HG03469 (cell line): ENCODE data around the gene KCNMA1.

Source experiments
- ATAC-seq: cut with Tn5 transposase; IDR thresholded peaks from one replicate; pipeline ENCODE4 v1.9.1; 2021; ENCODE audit warnings: mild to moderate bottlenecking, moderate library complexity, moderate number of reproducible peaks; ENCODE audit not compliant: unreplicated experiment

Gene KCNMA1

GRCh38 chr10:77563638-77564270, 73.9 kb downstream of the KCNMA1 start:
- ATAC-seq = no peak

- ATAC-seq = no peak
Measured at GRCh38 chr10:77562742-77563141, 74.9 kb downstream of the KCNMA1 start.

- ATAC-seq = no peak
Measured at GRCh38 chr10:77561991-77562390, 75.6 kb downstream of the KCNMA1 start.

GRCh38 chr10:77560471-77560870, 77.1 kb downstream of the KCNMA1 start:
- no peak for ATAC-seq

- no peak for ATAC-seq
Measured at GRCh38 chr10:77560052-77560451, 77.6 kb downstream of the KCNMA1 start.

- ATAC-seq = no peak
Measured at GRCh38 chr10:77556990-77557601, 80.5 kb downstream of the KCNMA1 start.

GRCh38 chr10:77555591-77556212, 81.9 kb downstream of the KCNMA1 start:
- no peak for ATAC-seq

GRCh38 chr10:77554996-77555397, 82.6 kb downstream of the KCNMA1 start:
- ATAC-seq = no peak

GRCh38 chr10:77553966-77554365, 83.6 kb downstream of the KCNMA1 start:
- ATAC-seq = no peak

- ATAC-seq = no peak
Measured at GRCh38 chr10:77553311-77553710, 84.3 kb downstream of the KCNMA1 start.

GRCh38 chr10:77552252-77552651, 85.4 kb downstream of the KCNMA1 start:
- no peak for ATAC-seq

- no peak for ATAC-seq
Measured at GRCh38 chr10:77550378-77550777, 87.2 kb downstream of the KCNMA1 start.

GRCh38 chr10:77548671-77549070, 88.9 kb downstream of the KCNMA1 start:
- no peak for ATAC-seq

- ATAC-seq = no peak
Measured at GRCh38 chr10:77548157-77548556, 89.5 kb downstream of the KCNMA1 start.

- ATAC-seq = no peak
Measured at GRCh38 chr10:77547307-77548050, 90.1 kb downstream of the KCNMA1 start.

- ATAC-seq = no peak
Measured at GRCh38 chr10:77546042-77546441, 91.6 kb downstream of the KCNMA1 start.

GRCh38 chr10:77545585-77545984, 92.0 kb downstream of the KCNMA1 start:
- no peak for ATAC-seq

- no peak for ATAC-seq
Measured at GRCh38 chr10:77544617-77545016, 93.0 kb downstream of the KCNMA1 start.

GRCh38 chr10:77542710-77543259, 94.8 kb downstream of the KCNMA1 start:
- no peak for ATAC-seq

- ATAC-seq = no peak
Measured at GRCh38 chr10:77541944-77542343, 95.7 kb downstream of the KCNMA1 start.

GRCh38 chr10:77541247-77541646, 96.4 kb downstream of the KCNMA1 start:
- no peak for ATAC-seq
